Right lobe of liver (tissue), 4 donors: ENCODE results near the gene CLNK.

Experiments
- POLR2A ChIP-seq: fragments of 450-650 bp; IDR thresholded peaks from one replicate; pipeline ENCODE4 v1.6.1; 2017; ENCODE audit warnings: antibody characterized with exemption, mild to moderate bottlenecking
- TF ChIP-seq, protein P1 (sequence below), 4 donors: fragments of 200-600 bp in 3 of 4; fragments of 450-650 bp in 1 of 4; IDR thresholded peaks; one replicate each; pipeline versions ENCODE4 v1.5.1 to v1.8.0; 2016 to 2022; ENCODE audit warnings: antibody characterized with exemption in 4 of 4, mild to moderate bottlenecking in 2 of 4
- donor health status: DM: no; HTN: no; CAD: no.
- donor health status: DM: no; HTN: no; CAD: no.
- donor health status: DM: no; HTN: yes; CAD: no.

DNA sequence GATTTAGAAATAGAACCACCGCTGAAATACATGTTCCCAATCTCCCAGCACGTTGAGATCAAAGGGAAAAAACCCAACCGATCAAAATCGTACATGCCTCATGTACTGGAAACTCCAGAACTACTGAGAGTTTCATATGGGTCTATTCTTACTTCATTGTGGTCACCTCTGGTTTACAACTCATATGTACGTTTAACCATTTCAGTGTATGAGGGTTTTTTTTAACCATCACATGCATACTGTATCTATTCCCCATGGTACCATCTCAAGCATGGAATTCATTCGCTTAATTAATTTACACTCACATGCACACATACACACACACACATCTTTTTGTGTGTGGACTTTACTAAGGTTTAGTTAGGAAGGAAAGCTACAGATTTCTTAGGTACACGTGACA is 46.0 kb upstream of the CLNK start:
- no peak for TF ChIP-seq POLR2A
- TF ChIP-seq, protein P1, sequence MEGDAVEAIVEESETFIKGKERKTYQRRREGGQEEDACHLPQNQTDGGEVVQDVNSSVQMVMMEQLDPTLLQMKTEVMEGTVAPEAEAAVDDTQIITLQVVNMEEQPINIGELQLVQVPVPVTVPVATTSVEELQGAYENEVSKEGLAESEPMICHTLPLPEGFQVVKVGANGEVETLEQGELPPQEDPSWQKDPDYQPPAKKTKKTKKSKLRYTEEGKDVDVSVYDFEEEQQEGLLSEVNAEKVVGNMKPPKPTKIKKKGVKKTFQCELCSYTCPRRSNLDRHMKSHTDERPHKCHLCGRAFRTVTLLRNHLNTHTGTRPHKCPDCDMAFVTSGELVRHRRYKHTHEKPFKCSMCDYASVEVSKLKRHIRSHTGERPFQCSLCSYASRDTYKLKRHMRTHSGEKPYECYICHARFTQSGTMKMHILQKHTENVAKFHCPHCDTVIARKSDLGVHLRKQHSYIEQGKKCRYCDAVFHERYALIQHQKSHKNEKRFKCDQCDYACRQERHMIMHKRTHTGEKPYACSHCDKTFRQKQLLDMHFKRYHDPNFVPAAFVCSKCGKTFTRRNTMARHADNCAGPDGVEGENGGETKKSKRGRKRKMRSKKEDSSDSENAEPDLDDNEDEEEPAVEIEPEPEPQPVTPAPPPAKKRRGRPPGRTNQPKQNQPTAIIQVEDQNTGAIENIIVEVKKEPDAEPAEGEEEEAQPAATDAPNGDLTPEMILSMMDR (IDR thresholded peaks at IDR 0.05): no peak
